HG03469 (cell line): ENCODE results near the gene PIEZO1.
"Not testable (repeated sequence)": the region's sequence is repeated elsewhere in the genome, so short reads cannot be mapped to it uniquely, and the experiment has no call there.

Experiments used
- ATAC-seq: cut with Tn5 transposase; IDR thresholded peaks from one replicate; pipeline ENCODE4 v1.9.1; 2021; ENCODE audit warnings: mild to moderate bottlenecking, moderate library complexity, moderate number of reproducible peaks; ENCODE audit not compliant: unreplicated experiment

Gene PIEZO1

DNA sequence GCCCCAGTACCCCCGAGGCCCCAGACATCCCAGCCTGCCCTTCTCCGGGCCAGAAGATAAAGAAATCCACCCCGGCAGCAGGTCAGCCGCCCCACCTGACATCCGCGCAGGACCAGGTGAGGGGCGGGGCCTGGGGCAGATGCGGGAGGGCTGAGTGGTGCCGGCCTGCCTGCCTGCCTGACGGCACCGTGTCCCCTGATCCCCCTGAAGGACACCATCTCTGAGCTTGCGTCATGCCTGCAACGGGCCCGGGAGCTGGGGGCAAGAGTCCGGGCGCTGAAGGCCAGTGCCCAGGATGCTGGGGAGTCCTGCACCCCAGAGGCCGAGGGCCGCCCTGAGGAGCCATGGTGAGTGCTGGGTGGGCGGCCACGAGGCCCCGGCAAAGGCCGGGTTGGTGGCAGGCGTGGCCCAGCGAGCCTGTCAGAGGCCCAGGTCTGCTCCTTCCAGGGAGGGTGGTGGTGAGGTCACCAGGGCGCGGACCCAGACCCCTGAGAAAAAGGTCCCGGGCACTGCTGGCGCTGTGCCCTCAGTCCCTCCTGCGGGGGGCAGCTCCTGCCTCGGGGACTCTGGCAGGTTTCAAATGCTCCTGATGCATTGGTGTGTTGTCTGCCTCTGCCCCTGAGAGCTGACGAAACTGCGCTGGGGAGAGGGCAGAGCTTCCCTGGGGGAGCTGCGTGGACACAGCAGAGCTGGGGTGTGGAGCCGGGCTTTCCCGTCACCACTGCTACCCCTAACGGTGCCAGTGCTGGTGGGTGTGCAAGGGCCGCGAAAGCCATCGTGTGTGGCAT, 19.7 kb upstream of the PIEZO1 start:
- no peak for ATAC-seq

DNA sequence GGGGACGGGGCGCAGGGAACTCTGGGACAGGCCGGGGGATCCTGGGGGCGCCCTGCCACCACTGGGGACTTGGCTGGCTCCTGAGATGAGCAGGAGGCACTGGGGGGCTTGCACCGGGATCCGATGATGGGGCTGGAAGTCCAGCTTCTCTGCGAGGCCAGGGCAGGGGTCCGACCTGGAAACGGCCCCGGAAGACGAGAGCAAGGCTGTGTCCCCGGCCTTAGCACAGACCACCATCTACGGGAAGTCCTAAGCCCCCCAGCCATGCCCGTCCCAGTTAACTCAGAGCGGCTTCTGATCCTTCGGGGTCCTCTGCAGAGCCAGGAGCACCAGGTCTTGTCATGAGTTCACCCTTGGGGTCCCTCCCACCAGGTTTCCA, 19.1 kb upstream of the PIEZO1 start:
- ATAC-seq, result no peak

- ATAC-seq, result peak; percentile 37
These were observed 18.4 kb upstream of the PIEZO1 start, which contains the start of gene CDT1 for GRCh38 chr16:88803264-88803987. CDT1 (plus strand) TSS chr16:88803789; CDS start chr16:88803832, 43 bp downstream.

- no peak for ATAC-seq
These were observed 15.2 kb upstream of the PIEZO1 start for GRCh38 chr16:88800277-88800592.

GRCh38 chr16:88799569-88800276, 14.7 kb upstream of the PIEZO1 start:
- no peak for ATAC-seq

DNA sequence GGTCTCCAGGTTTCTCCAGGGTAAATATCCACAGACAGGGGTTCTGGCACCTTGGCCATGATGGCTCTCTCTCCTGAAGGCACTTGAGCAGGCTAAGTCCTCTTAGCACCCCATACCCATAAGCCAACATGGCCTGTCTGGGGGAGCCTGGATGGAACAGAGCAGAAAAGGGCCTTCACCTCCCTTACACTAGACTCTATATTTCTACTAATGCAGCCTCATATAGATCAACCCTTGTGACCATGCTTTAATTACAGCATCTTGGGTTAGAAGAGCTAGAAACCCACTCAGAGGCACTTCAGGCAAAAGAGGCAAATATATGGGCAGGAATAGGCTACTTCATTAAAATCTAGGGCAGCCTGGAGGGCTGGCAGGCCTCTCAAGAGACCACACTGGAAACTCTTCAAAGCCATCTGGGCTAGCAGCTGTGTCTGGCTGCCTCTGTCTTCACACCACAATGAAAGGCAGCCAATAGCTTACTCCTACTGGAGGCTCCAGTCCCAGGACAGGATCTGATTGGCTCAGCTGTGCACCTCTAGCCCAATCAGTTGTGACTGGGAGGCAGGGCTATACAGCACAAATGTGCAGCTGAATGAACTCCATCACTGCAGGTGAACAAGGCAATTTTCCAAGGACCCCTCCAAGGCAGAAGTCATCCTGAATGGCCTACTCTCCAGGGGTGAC, 13.9 kb upstream of the PIEZO1 start:
- ATAC-seq, result no peak

DNA sequence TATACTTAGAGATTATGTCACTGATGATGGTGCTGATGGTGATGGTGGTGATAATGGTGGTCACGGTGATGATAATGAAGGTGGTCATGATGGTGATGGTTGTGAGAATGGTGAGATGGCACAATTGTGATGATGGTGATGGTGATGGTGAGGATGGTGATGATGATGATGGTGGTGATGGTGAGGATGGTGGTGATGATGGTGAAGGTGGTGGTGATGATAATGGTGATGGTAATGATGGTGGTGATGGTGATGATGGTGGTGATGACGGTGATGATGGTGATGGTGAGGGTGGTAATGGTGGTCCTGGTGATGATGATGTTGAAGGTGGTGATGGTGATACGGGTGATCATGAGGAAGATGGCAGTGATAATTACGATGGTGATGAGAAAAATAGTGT, 13.1 kb upstream of the PIEZO1 start:
- ATAC-seq, result no peak

DNA sequence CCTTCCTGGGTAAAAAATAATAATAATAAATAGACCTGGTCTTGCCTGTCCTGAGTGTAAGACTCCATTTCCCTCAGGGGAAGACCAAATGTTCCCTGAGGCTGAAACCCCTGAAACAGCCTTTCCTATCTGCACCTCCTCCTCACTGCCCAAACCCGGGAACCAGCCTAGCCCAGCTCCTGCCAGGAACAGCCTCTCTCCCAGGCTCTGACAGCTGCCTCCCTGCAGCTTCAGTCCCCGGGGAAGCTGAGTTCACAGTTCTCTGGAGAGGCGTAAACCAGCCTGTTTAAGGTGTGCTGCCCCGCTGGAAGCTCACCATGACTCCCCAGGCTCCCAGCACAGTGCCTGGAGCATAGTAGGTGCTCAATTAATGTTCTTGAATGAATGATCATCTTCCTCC, 11.3 kb upstream of the PIEZO1 start:
- ATAC-seq, result no peak

GRCh38 chr16:88793251-88793954, 8.4 kb upstream of the PIEZO1 start:
- no peak for ATAC-seq

- ATAC-seq, result no peak
These were observed 7.7 kb upstream of the PIEZO1 start for GRCh38 chr16:88792668-88793250.

DNA sequence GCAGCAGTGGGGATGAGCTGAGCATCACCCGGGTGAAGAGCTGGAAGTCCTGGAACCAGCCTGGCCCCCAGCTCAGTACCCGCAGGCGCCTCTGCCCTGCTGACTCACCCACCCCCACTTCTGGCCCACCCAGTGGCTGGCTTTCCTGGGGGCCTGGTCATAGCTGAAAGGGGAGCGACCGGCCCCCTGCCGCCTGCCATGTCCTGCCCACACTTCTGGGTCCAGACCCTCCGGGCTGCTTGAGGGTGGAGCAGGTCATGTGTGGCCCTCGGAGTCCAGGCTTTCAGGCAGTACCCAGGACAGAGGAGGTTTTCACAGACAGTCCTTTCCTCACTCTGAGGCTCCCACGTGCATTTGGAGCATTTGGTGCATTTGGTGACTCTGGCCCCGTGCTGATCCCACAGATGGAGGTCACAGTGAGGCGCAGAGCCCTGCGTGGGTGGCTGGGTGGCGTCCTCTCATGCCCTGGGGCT, 7.1 kb upstream of the PIEZO1 start:
- no peak for ATAC-seq

- no peak for ATAC-seq
These were observed 5.5 kb upstream of the PIEZO1 start for GRCh38 chr16:88790312-88791211.

- no peak for ATAC-seq
These were observed 4.6 kb upstream of the PIEZO1 start for GRCh38 chr16:88789594-88789993.

DNA sequence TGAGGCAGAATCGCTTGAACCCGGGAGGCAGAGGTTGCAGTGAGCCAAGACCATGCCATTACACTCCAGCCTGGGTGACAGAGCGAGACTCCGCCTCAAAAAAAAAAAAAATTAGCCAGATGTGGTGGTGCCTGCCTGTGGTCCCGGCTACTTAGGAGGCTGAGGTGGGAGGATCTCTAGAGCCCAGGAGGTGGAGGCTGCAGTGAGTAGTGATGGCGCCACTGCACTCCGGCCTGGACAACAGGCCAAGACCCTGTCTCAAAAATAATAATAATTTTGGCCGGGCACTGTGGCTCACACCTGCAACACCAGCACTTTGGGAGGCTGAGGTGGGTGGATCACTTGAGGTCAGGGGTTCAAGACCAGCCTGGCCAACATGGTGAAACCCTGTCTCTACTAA, 3.7 kb upstream of the PIEZO1 start:
- ATAC-seq, result not testable (repeated sequence)

- ATAC-seq, result no peak
These were observed 2.7 kb upstream of the PIEZO1 start for GRCh38 chr16:88787579-88788314.

DNA sequence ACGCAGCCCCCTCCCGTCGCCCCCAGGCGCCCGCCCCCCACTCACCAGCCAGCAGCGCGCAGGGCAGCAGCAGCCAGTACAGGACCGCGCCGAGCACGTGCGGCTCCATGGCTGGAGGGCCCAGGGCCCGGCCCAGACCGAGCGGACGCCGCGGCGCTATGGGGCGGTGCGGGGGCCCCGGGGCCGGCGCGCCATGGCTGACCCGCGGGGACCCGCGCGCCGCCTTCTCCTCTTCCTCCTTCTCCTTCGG, 239 bp downstream of the PIEZO1 start:
- ATAC-seq, result no peak

DNA sequence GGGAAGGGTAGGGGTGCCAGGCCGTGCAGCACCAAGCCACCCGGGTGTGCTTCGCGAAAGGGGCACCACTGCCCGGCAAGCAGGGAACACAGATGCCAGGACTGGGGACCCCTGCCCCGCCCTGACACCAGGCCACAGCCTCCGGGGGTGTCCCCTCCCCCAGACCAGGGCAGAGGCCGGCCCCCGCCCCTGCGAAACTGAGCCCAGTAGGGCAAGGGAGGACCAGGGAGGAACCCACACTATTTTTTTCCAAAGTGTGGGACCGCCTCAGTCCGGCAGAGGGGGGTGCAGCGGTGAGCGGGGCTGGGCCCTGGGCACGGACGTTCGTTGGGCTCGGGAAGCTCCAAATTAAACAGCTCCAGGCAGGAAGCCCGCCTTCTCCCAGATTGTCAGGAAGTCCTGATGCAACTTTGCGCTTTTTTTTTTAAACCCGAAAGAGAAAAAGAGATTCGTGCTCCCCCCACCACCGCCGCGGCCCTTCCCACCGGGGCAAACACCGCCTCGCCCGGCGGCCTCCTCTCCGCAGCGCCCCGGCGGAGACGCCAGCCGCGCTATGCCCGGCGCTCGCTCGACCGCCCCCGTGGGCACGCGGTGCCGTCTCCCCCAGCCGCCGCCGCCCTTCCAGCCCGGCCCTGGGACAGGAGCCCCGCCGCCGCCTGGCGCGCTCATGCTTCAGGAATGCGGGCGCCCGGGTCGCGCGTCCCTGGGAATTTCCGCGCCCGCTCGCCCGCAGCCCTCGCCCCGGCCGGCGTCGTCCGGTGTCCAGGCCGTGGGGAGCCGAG, 755 bp downstream of the PIEZO1 start:
- ATAC-seq, result no peak
